ENCODE data around the gene ITPK1.

Gene ITPK1

GRCh38 chr14:93086441-93087055 lies 29.2 kb downstream of the ITPK1 start:
- FAIRE-seq, result no peak
- peak; percentile 44 for DNase-seq (ENCODE audit: insufficient read length, low spot score)

- no peak for FAIRE-seq
- peak; percentile 62 for DNase-seq (ENCODE audit: insufficient read length, low spot score)
Measured at GRCh38 chr14:93085911-93086310, 29.8 kb downstream of the ITPK1 start.

- DNase-seq (ENCODE audit: insufficient read length, low spot score) (no peak), FAIRE-seq (no peak)
Measured at GRCh38 chr14:93084866-93085857, 30.6 kb downstream of the ITPK1 start.

GRCh38 chr14:93084402-93084801 lies 31.3 kb downstream of the ITPK1 start:
- FAIRE-seq, result no peak
- DNase-seq (ENCODE audit: insufficient read length, low spot score), result no peak

- FAIRE-seq (no peak), DNase-seq (ENCODE audit: insufficient read length, low spot score) (no peak)
Measured at GRCh38 chr14:93083917-93084316, 31.8 kb downstream of the ITPK1 start.

- DNase-seq (ENCODE audit: insufficient read length, low spot score) (no peak), FAIRE-seq (no peak)
Measured at GRCh38 chr14:93082576-93083001, 33.1 kb downstream of the ITPK1 start.

GRCh38 chr14:93081876-93082570 lies 33.7 kb downstream of the ITPK1 start:
- no peak for DNase-seq (ENCODE audit: insufficient read length, low spot score)
- FAIRE-seq, result no peak

GRCh38 chr14:93079865-93080403 lies 35.8 kb downstream of the ITPK1 start:
- no peak for DNase-seq (ENCODE audit: insufficient read length, low spot score)
- peak; percentile 48 for FAIRE-seq

- FAIRE-seq (no peak), DNase-seq (ENCODE audit: insufficient read length, low spot score) (no peak)
Measured at GRCh38 chr14:93079321-93079720, 36.4 kb downstream of the ITPK1 start.

GRCh38 chr14:93078870-93079269 lies 36.9 kb downstream of the ITPK1 start:
- FAIRE-seq (no peak), DNase-seq (ENCODE audit: insufficient read length, low spot score) (no peak)

- no peak for FAIRE-seq
Measured at GRCh38 chr14:93076755-93077154, 39.0 kb downstream of the ITPK1 start.

GRCh38 chr14:93075891-93076290 lies 39.8 kb downstream of the ITPK1 start:
- DNase-seq (ENCODE audit: insufficient read length, low spot score) (no peak), FAIRE-seq (no peak)

More at GRCh38 chr14:93076755-93077154, 39.0 kb downstream of the ITPK1 start:
- DNase-seq (ENCODE audit: insufficient read length, low spot score), result no peak

- DNase-seq (ENCODE audit: insufficient read length, low spot score) (no peak), FAIRE-seq (peak; percentile 52)
Measured at GRCh38 chr14:93073910-93074769, 41.6 kb downstream of the ITPK1 start.

- no peak for FAIRE-seq
Measured at GRCh38 chr14:93073358-93073707, 42.4 kb downstream of the ITPK1 start.

GRCh38 chr14:93072659-93073357 lies 42.9 kb downstream of the ITPK1 start:
- no peak for DNase-seq (ENCODE audit: insufficient read length, low spot score)
- FAIRE-seq, result no peak

More at GRCh38 chr14:93073358-93073707, 42.4 kb downstream of the ITPK1 start:
- no peak for DNase-seq (ENCODE audit: insufficient read length, low spot score)

- DNase-seq (ENCODE audit: insufficient read length, low spot score) (no peak), FAIRE-seq (no peak)
Measured at GRCh38 chr14:93068711-93069110, 47.0 kb downstream of the ITPK1 start.

- FAIRE-seq (no peak), DNase-seq (ENCODE audit: insufficient read length, low spot score) (no peak)
Measured at GRCh38 chr14:93067088-93067487, 48.6 kb downstream of the ITPK1 start.

- DNase-seq (ENCODE audit: insufficient read length, low spot score), result no peak
- FAIRE-seq, result no peak
Measured at GRCh38 chr14:93065272-93065730, 50.4 kb downstream of the ITPK1 start.
